ENCODE results near the gene SCLY.

The SCLY gene

GRCh38 chr2:238142382-238143205 lies 81.8 kb downstream of the SCLY start:
- POLR2A ChIA-PET, result no interaction called here
- no peak for DNase-seq (ENCODE audit: low read depth, low spot score)
- H3K4me3 ChIP-seq (ENCODE audit: low read depth, low read length), result no peak overlapping the region
- CTCF ChIA-PET, result interaction anchor here (0.9 to 2.3 kb wide), 3 partner anchors 9 to 219 kb away, joined by 3 to 7 read pairs (median 4); no protein-coding TSS in a partner anchor
- no peak for TF ChIP-seq CTCF (IDR thresholded peaks at IDR 0.05; ENCODE audit: insufficient read depth, low read length, missing control alignments)

- DNase-seq (ENCODE audit: low read depth, low spot score), result peak; percentile 17
- ChIA-PET POLR2A (interaction anchor here (0.7 kb wide), 1 partner anchor 442 kb away, joined by 4 read pairs; no protein-coding TSS in a partner anchor), CTCF (interaction anchor here (1.3 to 2.3 kb wide), 2 partner anchors 11 to 220 kb away, joined by 3 to 7 read pairs; no protein-coding TSS in a partner anchor)
- H3K4me3 ChIP-seq (ENCODE audit: low read depth, low read length), result no peak overlapping the region
- no peak for TF ChIP-seq CTCF (IDR thresholded peaks at IDR 0.05; ENCODE audit: insufficient read depth, low read length, missing control alignments)
Measured at GRCh38 chr2:238143239-238143951, 82.6 kb downstream of the SCLY start.

- CTCF ChIA-PET, result interaction anchor here (2.3 kb wide), 1 partner anchor 221 kb away, joined by 7 read pairs; no protein-coding TSS in a partner anchor
Measured at GRCh38 chr2:238144262-238144661, 83.5 kb downstream of the SCLY start.

GRCh38 chr2:238145046-238145445 lies 84.2 kb downstream of the SCLY start:
- no peak overlapping the region for H3K4me3 ChIP-seq (ENCODE audit: low read depth, low read length)
- no peak for TF ChIP-seq CTCF (IDR thresholded peaks at IDR 0.05; ENCODE audit: insufficient read depth, low read length, missing control alignments)
- POLR2A ChIA-PET, result no interaction called here
- CTCF ChIA-PET, result interaction anchor here (0.9 kb wide), 1 partner anchor 118 kb away, joined by 3 read pairs; no protein-coding TSS in a partner anchor
- DNase-seq (ENCODE audit: low read depth, low spot score), result no peak

More at GRCh38 chr2:238144262-238144661, 83.5 kb downstream of the SCLY start:
- TF ChIP-seq CTCF (IDR thresholded peaks at IDR 0.05; ENCODE audit: insufficient read depth, low read length, missing control alignments), result no peak
- POLR2A ChIA-PET, result no interaction called here
- H3K4me3 ChIP-seq (ENCODE audit: low read depth, low read length), result no peak overlapping the region
- no peak for DNase-seq (ENCODE audit: low read depth, low spot score)

GRCh38 chr2:238145851-238146250 lies 85.0 kb downstream of the SCLY start:
- no peak overlapping the region for H3K4me3 ChIP-seq (ENCODE audit: low read depth, low read length)
- ChIA-PET POLR2A (no interaction called here), CTCF (no interaction called here)
- no peak for DNase-seq (ENCODE audit: low read depth, low spot score)
- TF ChIP-seq CTCF (IDR thresholded peaks at IDR 0.05; ENCODE audit: insufficient read depth, low read length, missing control alignments), result no peak
